Fibroblast of lung (primary cell): ENCODE results near the gene PLPPR2. TPM values are rescaled to one million over a fixed set of nuclear protein-coding genes. Genes with fewer than 3 reads are reported as not detected.

Source experiments
- DNase-seq, 2 donors: peaks; one replicate each; pipeline versions ENCODE4 v3.0.0 to v3.0.0-alpha.2; 2010; ENCODE audit warnings: low read depth in 2 of 2
- H2AFZ ChIP-seq: 2 replicates; pipeline ENCODE4 v1.5.1; 2012; ENCODE audit warnings: low read length, control low read depth, inconsistent platforms
- H3K27ac ChIP-seq: 2 replicates; pipeline ENCODE4 v1.5.1; 2011; ENCODE audit warnings: low read length, control low read depth; ENCODE audit not compliant: insufficient read depth
- H3K27me3 ChIP-seq: 2 replicates; pipeline ENCODE4 v1.5.1; 2011; ENCODE audit warnings: mild to moderate bottlenecking, low read length; ENCODE audit not compliant: control insufficient read depth, insufficient read depth
- H3K36me3 ChIP-seq: 2 replicates; pipeline ENCODE4 v1.5.1; 2011; ENCODE audit warnings: low read length; ENCODE audit not compliant: control insufficient read depth, insufficient read depth
- H3K4me1 ChIP-seq: 2 replicates; pipeline ENCODE4 v1.5.1; 2011; ENCODE audit warnings: low read length; ENCODE audit not compliant: control insufficient read depth, insufficient read depth; ENCODE audit errors: extremely low read depth
- H3K4me2 ChIP-seq: 2 replicates; pipeline ENCODE4 v1.5.1; 2011; ENCODE audit warnings: low read length, control low read depth; ENCODE audit not compliant: insufficient read depth; ENCODE audit errors: extremely low read depth
- H3K4me3 ChIP-seq, 4 experiments: fragments of 200-600 bp in 1 of 4; sonication (generic) in 1 of 4; replicated peaks in 1 of 4; 2 replicates each; pipeline ENCODE4 v1.5.1; 2011 to 2016; ENCODE audit warnings: low read length in 4 of 4, low read depth in 3 of 4, mild to moderate bottlenecking in 3 of 4, control low read depth in 2 of 4, inconsistent platforms in 1 of 4, mixed read lengths in 1 of 4; ENCODE audit not compliant: insufficient read depth in 1 of 4; ENCODE audit errors: control extremely low read depth in 1 of 4
- H3K79me2 ChIP-seq: 2 replicates; pipeline ENCODE4 v1.5.1; 2012; ENCODE audit warnings: mild to moderate bottlenecking, low read length, inconsistent platforms; ENCODE audit not compliant: control insufficient read depth, insufficient read depth
- H3K9ac ChIP-seq: 2 replicates; pipeline ENCODE4 v1.5.1; 2011; ENCODE audit warnings: mild to moderate bottlenecking, low read length, control low read depth; ENCODE audit not compliant: insufficient read depth
- H3K9me3 ChIP-seq: 2 replicates; pipeline ENCODE4 v1.5.1; 2012; ENCODE audit warnings: low read depth, low read length; ENCODE audit not compliant: control insufficient read depth, insufficient read depth
- H4K20me1 ChIP-seq: 2 replicates; pipeline ENCODE4 v1.5.1; 2011; ENCODE audit warnings: low read length; ENCODE audit not compliant: control insufficient read depth, insufficient read depth; ENCODE audit errors: extremely low read depth
- EZH2 ChIP-seq: IDR thresholded peaks from 2 replicates; pipeline ENCODE4 v1.5.1; 2012; ENCODE audit warnings: low read length, control low read depth, mild to moderate bottlenecking; ENCODE audit errors: missing control alignments
- polyA plus RNA-seq, 2 donors: library from polyadenylated mRNA; depleted of rRNA in 1 of 2; stranded (reverse) in 1 of 2; unstranded in 1 of 2; fragments of >200 nt; gene quantifications; 2 replicates each; pipeline ENCODE4 v1.2.1, GENCODE V29; 2011 to 2012; ENCODE audit warnings: missing spikeins in 1 of 2
- total RNA-seq: library from RNA; depleted of rRNA; stranded (reverse); fragments of >200 nt; gene quantifications from 2 replicates; pipeline ENCODE4 v1.2.1, GENCODE V29; 2014
- TF ChIP-seq, protein P1 (sequence below), 2 donors: IDR thresholded peaks in 1 of 2; conservative IDR thresholded peaks in 1 of 2; 1 replicate in 1 of 2; 2 replicates in 1 of 2; pipeline ENCODE4 v1.5.1; 2011 to 2012; ENCODE audit warnings: low read length in 2 of 2, control low read depth in 1 of 2, inconsistent platforms in 1 of 2, low read depth in 1 of 2, mild to moderate bottlenecking in 1 of 2

The PLPPR2 gene
- total and polyA plus RNA-seq, 2 donors (not counting 1 experiment from before 2014, with no cell fraction given), result 13.0 to 21.2 TPM

DNA sequence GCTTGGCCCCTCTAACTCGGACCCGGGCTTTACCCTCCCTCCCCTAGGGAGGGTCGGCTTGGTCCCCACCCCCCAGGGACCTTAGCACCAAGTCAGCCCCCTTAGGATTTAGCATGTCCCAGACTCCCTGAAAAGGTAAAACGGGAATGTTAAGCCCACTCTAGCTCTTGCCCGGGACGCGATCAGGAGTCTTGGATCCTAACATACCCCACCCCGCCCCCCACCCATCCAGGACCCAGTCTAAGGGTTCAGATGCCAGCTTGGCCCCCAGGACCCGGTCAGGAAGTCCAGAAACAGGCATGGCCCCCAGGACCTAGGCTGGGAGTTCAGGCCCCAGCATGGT is 28.4 kb downstream of the PLPPR2 start:
- Histone ChIP-seq H3K79me2 (peaks cover 4% of the 10 kb centered on the region), H3K9me3 (no peaks in the 10 kb centered on the region), H4K20me1 (no peaks in the 10 kb centered on the region), H2AFZ (peak overlapping the region; percentile 5), H3K9ac (peak overlapping the region; percentile 0), H3K36me3 (no peaks in the 10 kb centered on the region), H3K4me3 (peak overlapping the region; percentile 31 to 52 (median 36)), H3K4me2 (peak overlapping the region; percentile 58), H3K27me3 (no peaks in the 10 kb centered on the region), H3K4me1 (peaks cover 2% of the 10 kb centered on the region), H3K27ac (no peak overlapping the region)
- DNase-seq, result no peak
- TF ChIP-seq EZH2, result no peak

DNA sequence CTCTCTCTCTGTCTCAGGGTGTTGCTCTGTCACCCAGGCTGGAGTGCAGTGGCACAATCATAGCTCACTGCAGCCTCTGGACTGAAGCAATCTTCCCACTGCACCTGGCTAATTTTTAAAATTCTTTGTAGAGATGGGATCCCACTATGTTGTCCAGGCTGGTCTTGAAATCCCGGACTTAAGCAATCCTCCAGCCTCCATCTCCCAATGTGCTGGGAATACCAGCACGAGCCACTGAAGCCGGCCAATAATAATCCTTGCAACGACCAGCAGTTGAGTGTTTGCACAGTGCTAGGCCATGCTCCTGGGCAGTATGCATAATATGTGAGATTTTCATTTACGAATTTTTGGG is 29.5 kb downstream of the PLPPR2 start:
- Histone ChIP-seq H2AFZ (no peak overlapping the region), H4K20me1 (no peaks in the 10 kb centered on the region), H3K4me3 (no peak overlapping the region), H3K27ac (no peak overlapping the region), H3K27me3 (no peaks in the 10 kb centered on the region), H3K36me3 (no peaks in the 10 kb centered on the region), H3K79me2 (peaks cover 4% of the 10 kb centered on the region), H3K9me3 (no peaks in the 10 kb centered on the region), H3K4me2 (no peak overlapping the region), H3K9ac (no peak overlapping the region), H3K4me1 (peaks cover 2% of the 10 kb centered on the region)
- DNase-seq, result no peak
- no peak for TF ChIP-seq EZH2
- TF ChIP-seq, protein P1, sequence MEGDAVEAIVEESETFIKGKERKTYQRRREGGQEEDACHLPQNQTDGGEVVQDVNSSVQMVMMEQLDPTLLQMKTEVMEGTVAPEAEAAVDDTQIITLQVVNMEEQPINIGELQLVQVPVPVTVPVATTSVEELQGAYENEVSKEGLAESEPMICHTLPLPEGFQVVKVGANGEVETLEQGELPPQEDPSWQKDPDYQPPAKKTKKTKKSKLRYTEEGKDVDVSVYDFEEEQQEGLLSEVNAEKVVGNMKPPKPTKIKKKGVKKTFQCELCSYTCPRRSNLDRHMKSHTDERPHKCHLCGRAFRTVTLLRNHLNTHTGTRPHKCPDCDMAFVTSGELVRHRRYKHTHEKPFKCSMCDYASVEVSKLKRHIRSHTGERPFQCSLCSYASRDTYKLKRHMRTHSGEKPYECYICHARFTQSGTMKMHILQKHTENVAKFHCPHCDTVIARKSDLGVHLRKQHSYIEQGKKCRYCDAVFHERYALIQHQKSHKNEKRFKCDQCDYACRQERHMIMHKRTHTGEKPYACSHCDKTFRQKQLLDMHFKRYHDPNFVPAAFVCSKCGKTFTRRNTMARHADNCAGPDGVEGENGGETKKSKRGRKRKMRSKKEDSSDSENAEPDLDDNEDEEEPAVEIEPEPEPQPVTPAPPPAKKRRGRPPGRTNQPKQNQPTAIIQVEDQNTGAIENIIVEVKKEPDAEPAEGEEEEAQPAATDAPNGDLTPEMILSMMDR (conservative IDR thresholded peaks at IDR 0.05 in 1 of 2, IDR thresholded peaks at IDR 0.05 in 1 of 2; ENCODE audit: low read depth in 1 of 2, low read length in 2 of 2), result no peak

DNA sequence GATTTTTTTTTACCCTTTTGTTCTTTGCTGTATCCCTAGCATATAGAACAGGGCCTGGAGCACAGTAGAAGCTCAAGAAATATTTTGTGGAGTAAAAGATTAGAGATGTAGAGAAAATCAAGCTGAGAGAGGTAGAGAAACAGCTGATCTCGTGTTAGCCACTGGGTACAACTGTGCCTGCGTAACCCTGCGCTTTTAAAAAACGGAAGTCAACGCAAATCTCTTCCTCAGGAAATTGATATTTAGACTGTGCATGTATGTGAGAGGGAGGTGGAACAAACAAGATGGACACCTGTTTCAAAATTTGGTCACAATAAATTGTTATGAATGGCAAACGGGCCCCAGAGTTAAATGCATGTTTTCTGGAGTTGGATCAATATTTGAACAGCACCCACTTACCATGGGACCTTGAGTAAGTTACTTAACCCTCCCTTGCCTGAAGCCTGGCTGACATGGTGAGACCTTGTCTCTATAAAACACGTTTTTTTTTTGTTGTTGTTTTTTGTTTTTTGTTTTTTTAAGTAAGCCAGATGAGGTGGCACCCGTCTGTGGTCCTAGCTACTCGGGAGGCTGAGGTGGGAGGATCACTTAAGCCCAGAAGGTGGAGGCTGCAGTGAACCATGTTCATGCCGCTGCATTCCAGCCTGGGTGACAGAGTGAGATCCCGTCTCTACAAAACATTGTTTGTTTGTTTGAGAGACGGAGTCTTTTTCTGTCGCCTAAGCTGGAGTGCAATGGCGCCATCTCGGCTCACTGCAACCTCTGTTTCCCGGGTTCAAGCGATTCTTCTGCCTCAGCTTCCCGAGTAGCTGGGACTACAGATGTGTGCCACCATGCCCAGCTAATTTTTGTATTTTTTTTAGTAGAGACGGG is 32.2 kb downstream of the PLPPR2 start:
- Histone ChIP-seq H4K20me1 (no peaks in the 10 kb centered on the region), H3K9me3 (no peaks in the 10 kb centered on the region), H3K4me1 (no peaks in the 10 kb centered on the region), H3K36me3 (no peaks in the 10 kb centered on the region), H3K27me3 (no peaks in the 10 kb centered on the region), H3K4me2 (no peak overlapping the region), H3K4me3 (no peak overlapping the region), H3K79me2 (no peaks in the 10 kb centered on the region), H2AFZ (no peak overlapping the region), H3K27ac (no peak overlapping the region), H3K9ac (no peak overlapping the region)
- TF ChIP-seq, protein P1 (conservative IDR thresholded peaks at IDR 0.05 in 1 of 2, IDR thresholded peaks at IDR 0.05 in 1 of 2; ENCODE audit: low read depth in 1 of 2, low read length in 2 of 2), result no peak
- DNase-seq, result no peak
